Prostate gland (tissue), 2 donors: ENCODE data around the gene NALF2. TPM values are rescaled to one million over a fixed set of nuclear protein-coding genes. Genes with fewer than 3 reads are reported as not detected.
A peak's percentile ranks its signal among the peaks of the same experiment; 100 is the strongest.

Experiments
- DNase-seq: peaks from one replicate; pipeline ENCODE4 v3.0.0-alpha.2; 2019; ENCODE audit warnings: low spot score
- H3K27ac ChIP-seq, 2 donors: fragments of 200-600 bp; sonication (generic); 2 replicates each; pipeline ENCODE4 v1.5.1; 2017 to 2019
- H3K27me3 ChIP-seq: fragments of 200-600 bp; sonication (generic); replicated peaks from 2 replicates; pipeline ENCODE4 v1.5.1; 2019; ENCODE audit not compliant: insufficient read depth
- H3K36me3 ChIP-seq, 2 donors: fragments of 200-600 bp; sonication (generic); 1 replicate in 1 of 2; 2 replicates in 1 of 2; pipeline versions ENCODE4 v1.5.1 to v1.8.1; 2017 to 2019
- H3K4me1 ChIP-seq: fragments of 200-600 bp; sonication (generic); replicated peaks from 2 replicates; pipeline ENCODE4 v1.5.1; 2019
- H3K4me3 ChIP-seq, 2 donors: fragments of 200-600 bp; sonication (generic); 2 replicates each; pipeline ENCODE4 v1.5.1; 2017 to 2019
- H3K9me3 ChIP-seq: fragments of 200-600 bp; sonication (generic); 2 replicates; pipeline ENCODE4 v1.5.1; 2017
- POLR2A ChIP-seq: fragments of 450-650 bp; IDR thresholded peaks from one replicate; pipeline ENCODE4 v1.6.1; 2016; ENCODE audit warnings: antibody characterized with exemption, mild to moderate bottlenecking
- POLR2AphosphoS5 ChIP-seq: sonication (generic); formaldehyde crosslinking; IDR thresholded peaks from one replicate; pipeline ENCODE4 v1.6.1; 2017; ENCODE audit warnings: antibody characterized with exemption
- WGBS: methylation state at CpG from one replicate; pipeline ENCODE4 v1.1.5; 2018; 5-methylcytosine and 5-hydroxymethylcytosine counted together
- intact Hi-C: fragments of 100-400 bp; cut with DNase I; formaldehyde crosslinking; loops from one replicate; pipeline ENCODE4 v1.14.2; 2022
- total RNA-seq, 2 donors: library from RNA; depleted of rRNA; stranded (reverse); fragments of >200 nt; gene quantifications; one replicate each; pipeline ENCODE4 v1.1.0, GENCODE V29; 2016
- TF ChIP-seq, protein P1 (sequence below), 4 experiments: fragments of 200-600 bp in 2 of 4; fragments of 450-650 bp in 2 of 4; sonication (generic) in 2 of 4; IDR thresholded peaks; 1 replicate in 3 of 4; 2 replicates in 1 of 4; pipeline ENCODE4 v1.5.1; 2016 to 2019; ENCODE audit warnings: antibody characterized with exemption in 4 of 4, mild to moderate bottlenecking in 2 of 4, moderate library complexity in 2 of 4

NALF2 gene
- total RNA-seq, 2 donors from 2014 or later = 2.1 to 2.2 TPM

DNA sequence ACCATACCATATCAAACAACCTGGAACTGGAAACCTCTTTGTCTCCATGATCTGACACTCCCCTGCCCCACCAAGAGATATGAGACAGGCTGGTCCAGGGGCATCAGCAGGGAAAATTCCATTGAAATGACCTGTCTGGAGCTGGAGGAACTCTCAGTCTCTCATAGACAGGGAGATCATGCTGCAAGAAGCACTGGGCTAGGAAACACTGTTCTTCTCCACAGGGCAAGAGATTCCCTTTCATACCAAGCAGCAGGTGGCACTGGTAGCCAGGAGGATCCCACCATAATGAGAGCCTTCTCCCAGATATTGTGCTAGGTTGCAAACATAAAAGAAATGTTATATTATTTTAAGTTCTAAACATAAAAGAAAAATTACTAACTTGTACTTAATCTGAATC lies 14.5 kb upstream of the NALF2 start:
- TF ChIP-seq, protein P1, sequence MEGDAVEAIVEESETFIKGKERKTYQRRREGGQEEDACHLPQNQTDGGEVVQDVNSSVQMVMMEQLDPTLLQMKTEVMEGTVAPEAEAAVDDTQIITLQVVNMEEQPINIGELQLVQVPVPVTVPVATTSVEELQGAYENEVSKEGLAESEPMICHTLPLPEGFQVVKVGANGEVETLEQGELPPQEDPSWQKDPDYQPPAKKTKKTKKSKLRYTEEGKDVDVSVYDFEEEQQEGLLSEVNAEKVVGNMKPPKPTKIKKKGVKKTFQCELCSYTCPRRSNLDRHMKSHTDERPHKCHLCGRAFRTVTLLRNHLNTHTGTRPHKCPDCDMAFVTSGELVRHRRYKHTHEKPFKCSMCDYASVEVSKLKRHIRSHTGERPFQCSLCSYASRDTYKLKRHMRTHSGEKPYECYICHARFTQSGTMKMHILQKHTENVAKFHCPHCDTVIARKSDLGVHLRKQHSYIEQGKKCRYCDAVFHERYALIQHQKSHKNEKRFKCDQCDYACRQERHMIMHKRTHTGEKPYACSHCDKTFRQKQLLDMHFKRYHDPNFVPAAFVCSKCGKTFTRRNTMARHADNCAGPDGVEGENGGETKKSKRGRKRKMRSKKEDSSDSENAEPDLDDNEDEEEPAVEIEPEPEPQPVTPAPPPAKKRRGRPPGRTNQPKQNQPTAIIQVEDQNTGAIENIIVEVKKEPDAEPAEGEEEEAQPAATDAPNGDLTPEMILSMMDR (IDR thresholded peaks at IDR 0.05) = no peak
- no peak for TF ChIP-seq POLR2A
- no peak for TF ChIP-seq POLR2AphosphoS5
- Histone ChIP-seq H3K27ac (no peak overlapping the region), H3K4me3 (no peak overlapping the region), H3K36me3 (no peaks in the 10 kb centered on the region), H3K4me1 (no peaks in the 10 kb centered on the region), H3K27me3 (no peaks in the 10 kb centered on the region), H3K9me3 (no peaks in the 10 kb centered on the region)
- intact Hi-C loops = loop anchor here (5.0 kb wide), 1 partner anchor 608 kb away; no protein-coding TSS in a partner anchor
- DNase-seq = no peak

DNA sequence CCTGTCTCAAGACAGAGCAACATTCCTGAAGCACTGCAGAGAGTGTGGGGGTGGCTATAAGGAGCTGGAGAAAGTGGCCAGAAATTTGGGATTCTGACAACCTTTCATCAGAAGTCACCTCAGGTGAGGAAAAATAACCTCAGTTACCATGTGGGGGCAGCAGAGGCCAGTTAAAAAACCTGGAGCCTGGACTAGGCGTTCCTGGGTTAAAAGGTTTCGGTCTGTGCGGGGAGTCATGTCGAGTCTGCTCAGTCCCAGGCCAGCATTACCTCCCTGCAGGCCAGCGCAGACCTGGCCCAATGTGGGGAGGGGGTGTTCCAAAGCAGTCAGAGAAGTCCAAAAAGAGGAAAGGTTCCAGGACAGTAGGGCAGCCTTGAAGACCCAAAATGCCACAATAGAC lies 10.9 kb upstream of the NALF2 start:
- Histone ChIP-seq H3K36me3 (no peaks in the 10 kb centered on the region), H3K4me3 (no peak overlapping the region), H3K27me3 (no peaks in the 10 kb centered on the region), H3K9me3 (no peaks in the 10 kb centered on the region), H3K4me1 (no peaks in the 10 kb centered on the region), H3K27ac (no peak overlapping the region)
- DNase-seq = no peak
- intact Hi-C loops = loop anchor here (5.0 kb wide), 1 partner anchor 604 kb away; no protein-coding TSS in a partner anchor
- no peak for TF ChIP-seq POLR2AphosphoS5
- TF ChIP-seq, protein P1 (IDR thresholded peaks at IDR 0.05) = peak in 2 of 4 experiments; percentile 32 to 57
- no peak for TF ChIP-seq POLR2A
- WGBS = 9% methylated on average over 5 of the region's 5 CpGs

DNA sequence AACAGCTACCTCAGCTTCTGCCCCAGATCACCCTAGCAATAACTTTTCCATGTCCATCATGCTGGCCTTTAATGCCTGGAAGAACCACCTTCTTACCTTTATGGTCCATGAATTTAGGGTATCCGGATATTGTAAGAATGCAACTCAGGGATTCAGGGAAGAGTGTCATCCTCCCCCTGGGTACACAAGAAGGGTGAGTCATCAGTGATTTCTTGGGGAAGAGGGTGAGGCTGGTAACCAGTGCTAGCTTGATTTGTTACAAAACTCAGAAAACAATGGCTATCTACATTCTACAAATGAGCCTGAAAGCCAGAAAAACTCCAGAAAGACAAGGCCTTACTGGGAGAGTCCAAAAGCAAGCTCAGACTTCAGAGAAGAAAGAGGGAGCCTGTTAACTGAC lies 10.4 kb upstream of the NALF2 start:
- no peaks in the 10 kb centered on the region for H3K27me3 ChIP-seq
- no peaks in the 10 kb centered on the region for H3K9me3 ChIP-seq
- H3K4me3 ChIP-seq = no peak overlapping the region
- no peaks in the 10 kb centered on the region for H3K4me1 ChIP-seq
- no peaks in the 10 kb centered on the region for H3K36me3 ChIP-seq
- WGBS = 50% methylated on average over 1 of the region's 1 CpG
- TF ChIP-seq POLR2AphosphoS5 (no peak), POLR2A (no peak)
- TF ChIP-seq, protein P1 (IDR thresholded peaks at IDR 0.05) = no peak
- intact Hi-C loops = loop anchor here (5.0 kb wide), 1 partner anchor 604 kb away; no protein-coding TSS in a partner anchor
- DNase-seq = no peak
- H3K27ac ChIP-seq = no peak overlapping the region

DNA sequence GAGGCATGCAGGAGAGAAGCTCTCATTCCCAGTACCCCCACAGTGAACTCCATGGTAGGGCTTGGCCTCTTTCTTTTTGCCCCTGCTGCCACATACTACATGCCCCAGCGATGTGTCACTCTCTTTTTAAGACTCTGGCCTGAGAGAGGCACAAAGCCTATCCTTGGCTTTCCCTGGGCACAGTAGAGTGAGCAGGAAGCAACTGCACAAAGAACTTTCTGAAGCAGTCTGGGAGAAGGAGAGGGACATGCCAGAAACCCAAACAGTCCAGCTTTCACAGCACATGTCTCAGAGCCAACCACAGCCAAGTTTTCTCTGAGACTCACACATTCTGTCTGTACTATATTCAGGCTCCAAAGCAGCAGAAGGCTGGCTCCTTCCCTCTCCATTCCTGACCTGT lies 7.9 kb upstream of the NALF2 start:
- TF ChIP-seq, protein P1 (IDR thresholded peaks at IDR 0.05) = no peak
- TF ChIP-seq POLR2A (no peak), POLR2AphosphoS5 (no peak)
- no peaks in the 10 kb centered on the region for H3K36me3 ChIP-seq
- no peak for DNase-seq
- intact Hi-C loops = no loop called here
- WGBS = no CpG with 5 or more reads among the region's 1 CpG
- no peaks in the 10 kb centered on the region for H3K4me1 ChIP-seq
- no peak overlapping the region for H3K4me3 ChIP-seq
- H3K27me3 ChIP-seq = no peaks in the 10 kb centered on the region
- H3K9me3 ChIP-seq = no peaks in the 10 kb centered on the region
- no peak overlapping the region for H3K27ac ChIP-seq

DNA sequence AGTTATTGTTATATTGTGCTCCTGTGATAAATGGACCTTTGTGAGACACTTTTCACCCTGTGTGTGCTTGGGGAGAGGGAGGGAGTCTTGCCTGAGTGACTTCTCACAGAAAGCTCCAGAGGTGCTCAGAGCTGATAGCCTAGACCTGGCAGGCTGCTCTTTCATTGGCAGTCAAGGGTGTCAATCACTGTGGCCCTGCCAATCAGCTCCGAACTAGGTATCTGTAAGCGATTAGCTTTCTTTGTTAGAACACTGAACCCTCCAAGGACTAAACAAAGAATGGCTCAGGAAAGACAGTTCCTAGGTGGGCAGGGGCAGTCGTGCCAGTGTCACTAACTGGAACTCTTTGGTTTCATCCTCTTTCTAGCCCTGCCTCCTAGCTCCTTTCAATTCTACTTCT lies 2.7 kb upstream of the NALF2 start:
- no peak overlapping the region for H3K27ac ChIP-seq
- no peaks in the 10 kb centered on the region for H3K4me1 ChIP-seq
- no peak for DNase-seq
- H3K4me3 ChIP-seq = no peak overlapping the region
- H3K36me3 ChIP-seq = no peaks in the 10 kb centered on the region
- 38% methylated on average over 3 of the region's 3 CpGs for WGBS
- intact Hi-C loops = no loop called here
- H3K27me3 ChIP-seq = no peaks in the 10 kb centered on the region
- TF ChIP-seq POLR2A = no peak
- TF ChIP-seq, protein P1 (IDR thresholded peaks at IDR 0.05) = no peak
- TF ChIP-seq POLR2AphosphoS5 = no peak
- H3K9me3 ChIP-seq = no peaks in the 10 kb centered on the region
